ENCODE data around the gene MASP2.

Gene MASP2

DNA sequence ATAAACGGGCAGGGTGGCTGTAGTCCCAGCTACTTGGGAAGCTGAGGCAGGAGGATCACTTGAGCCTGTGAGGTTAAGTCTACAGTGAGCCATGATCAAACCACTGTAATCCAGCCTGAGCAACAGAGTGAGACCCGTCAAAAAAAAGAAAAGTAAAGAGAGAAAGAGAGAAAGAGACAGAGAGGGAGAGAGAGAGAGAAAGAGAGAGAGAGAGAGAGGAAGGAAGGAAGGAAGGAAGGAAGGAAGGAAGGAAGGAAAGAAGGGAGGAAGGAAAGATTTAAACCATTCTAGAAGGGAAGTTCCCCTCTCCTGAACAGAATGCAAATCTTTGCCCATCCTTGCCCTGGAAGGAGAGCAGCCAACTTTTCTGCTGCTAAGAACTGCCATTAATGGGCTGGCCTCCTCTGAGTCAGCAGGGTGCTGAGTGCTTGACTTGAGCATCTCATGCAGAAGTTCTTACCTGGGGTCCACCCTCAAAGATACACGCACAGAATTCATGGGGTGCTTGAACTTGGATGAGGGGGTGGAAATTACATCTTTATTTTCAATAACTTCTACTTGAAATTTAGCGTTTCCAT lies 59.1 kb downstream of the MASP2 start:
- DNase-seq = no peak

DNA sequence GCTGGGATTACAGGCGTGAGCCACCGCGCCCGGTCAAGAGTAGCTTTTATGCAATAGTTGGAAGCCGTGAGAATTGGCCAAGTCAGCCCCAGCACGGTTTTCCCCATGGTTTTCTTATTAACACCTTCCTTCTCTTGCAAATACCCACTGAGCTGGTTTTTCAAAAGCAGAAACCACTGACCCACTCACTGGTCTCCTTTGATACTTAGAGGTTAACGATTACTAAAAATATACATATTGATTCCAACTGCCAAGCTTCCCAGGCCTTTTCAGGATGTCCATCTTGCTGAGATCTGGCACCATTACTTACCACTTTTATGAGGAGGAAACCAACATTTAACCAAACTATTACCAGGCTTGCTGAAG lies 60.5 kb downstream of the MASP2 start:
- DNase-seq = no peak

DNA sequence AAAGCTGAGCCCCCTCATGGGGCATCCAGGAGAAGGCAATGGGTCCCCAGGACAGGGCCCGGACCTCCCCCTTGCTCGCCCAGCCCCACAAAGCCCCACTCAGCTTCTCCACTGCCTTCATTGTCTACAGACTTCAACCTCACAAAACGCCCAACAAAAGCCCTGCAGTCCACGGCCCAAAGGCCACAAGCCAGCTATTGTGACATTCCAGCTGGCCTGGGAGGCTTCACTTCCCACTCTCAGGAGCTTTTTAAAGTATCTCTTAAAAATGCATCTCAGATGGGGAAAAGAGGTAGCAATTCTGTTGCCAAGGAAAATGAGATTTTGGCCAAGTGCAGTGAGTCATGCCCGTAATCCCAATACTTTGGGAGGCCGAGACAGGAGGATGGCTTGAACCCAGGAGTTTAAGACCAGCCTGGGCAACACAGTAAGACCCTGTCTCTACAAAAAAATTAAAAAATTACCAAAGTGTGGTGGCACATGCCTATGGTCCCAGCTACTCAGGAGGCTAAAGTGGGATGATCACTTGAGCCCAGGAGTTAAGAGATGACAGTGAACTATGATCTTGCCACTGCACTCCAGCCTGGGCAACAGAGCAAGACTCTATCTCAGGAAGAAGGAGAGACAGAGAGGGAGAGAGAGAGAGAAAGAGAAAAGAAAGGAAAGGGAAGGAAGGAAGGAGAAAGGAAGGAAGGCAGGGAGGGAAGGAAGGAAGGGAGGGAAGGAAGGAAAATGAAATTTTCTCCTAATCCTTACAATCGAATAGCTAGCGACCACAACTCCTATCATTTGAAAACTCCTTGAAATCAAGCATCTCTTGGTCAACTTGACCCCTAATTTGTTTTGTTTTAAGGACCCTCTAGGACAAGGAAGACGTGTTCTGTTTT lies 66.0 kb downstream of the MASP2 start:
- no peak for DNase-seq

- DNase-seq = no peak
Observed at GRCh38 chr1:10980094-10980577, 66.9 kb downstream of the MASP2 start.

DNA sequence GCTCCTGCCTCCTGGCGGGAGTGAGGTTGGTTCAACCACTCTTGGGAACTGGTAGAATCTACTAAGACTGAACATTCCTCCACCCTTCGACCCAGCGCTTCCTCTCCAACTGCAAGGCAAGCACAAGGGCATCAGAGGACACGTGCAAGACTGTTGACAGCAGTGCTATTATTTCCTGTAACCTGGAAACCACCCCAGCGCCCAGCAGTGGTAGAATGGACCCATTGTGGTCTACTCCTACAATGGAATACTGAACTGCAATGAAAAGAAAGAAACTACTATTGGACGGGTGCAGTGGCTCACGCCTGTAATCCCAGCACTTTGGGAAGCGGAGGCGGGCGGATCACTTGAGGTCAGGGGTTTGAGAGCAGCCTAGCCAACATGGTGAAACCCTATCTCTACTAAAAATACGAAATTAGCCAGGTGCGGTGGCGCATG lies 67.5 kb downstream of the MASP2 start:
- no peak for DNase-seq

DNA sequence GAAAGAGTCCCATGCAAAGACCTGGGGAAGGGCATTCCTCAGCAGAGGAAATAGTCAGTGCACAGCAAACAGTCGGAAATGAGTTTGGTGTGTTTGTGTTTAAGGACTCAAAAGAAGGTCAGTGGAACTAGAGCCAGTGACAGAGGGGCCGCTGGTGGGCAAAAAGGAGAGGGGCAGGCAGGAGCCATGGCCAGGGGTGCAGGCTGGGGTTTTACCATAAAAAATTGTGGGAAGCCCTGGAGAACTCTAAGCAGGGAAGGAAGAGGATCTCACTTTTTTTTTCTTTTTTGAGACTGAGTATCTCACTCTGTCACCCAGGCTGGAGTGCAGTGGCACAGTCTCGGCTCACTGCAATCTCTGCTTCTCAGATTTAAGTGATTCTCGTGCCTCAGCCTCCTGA lies 68.3 kb downstream of the MASP2 start:
- no peak for DNase-seq
